ENCODE results near the gene BAIAP2.

The BAIAP2 gene

DNA sequence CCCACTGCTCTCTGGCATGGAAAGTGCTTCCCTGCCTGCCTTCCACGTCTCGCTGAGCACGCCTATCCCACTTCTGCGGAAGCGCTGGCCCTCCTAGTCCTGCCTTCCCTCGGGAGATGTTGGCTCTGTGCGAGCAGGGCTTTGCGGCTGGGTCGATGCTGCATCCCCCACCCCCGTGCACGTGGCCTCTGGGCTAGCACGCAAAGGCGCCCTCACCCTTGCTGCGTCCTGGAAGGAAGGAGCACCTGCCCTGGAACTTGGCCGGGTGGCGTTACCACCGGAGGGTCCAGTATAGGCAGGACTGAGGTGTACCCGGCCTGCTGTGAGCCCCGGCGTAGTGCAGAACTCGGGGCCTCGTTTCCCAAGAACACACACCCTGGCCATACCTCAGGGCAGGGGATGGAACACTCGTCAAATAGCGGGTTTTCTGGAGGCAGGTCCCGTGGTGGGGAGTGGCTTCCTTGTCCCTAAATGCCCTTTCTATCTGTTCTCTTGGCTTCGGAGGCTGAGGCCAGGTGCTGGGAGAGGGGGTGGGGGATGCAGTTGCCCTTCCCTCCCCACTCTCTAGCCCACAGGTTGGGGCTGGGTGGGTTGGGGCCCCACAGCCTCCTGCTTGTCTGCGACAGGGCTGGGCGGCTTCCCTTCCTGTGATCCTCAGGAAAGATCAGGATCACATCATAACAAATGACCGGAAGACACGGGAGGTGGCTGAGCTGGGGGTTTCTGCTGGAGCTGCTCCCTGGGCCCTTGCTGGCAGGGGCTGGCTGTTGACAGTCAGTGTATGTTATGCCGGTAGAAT lies 17.4 kb downstream of the BAIAP2 start:
- DNase-seq (ENCODE audit: low spot score) = no peak

- no peak for DNase-seq (ENCODE audit: low spot score)
Observed at GRCh38 chr17:81053041-81053970, 18.4 kb downstream of the BAIAP2 start.

GRCh38 chr17:81054308-81054707 lies 19.4 kb downstream of the BAIAP2 start:
- no peak for DNase-seq (ENCODE audit: low spot score)

DNA sequence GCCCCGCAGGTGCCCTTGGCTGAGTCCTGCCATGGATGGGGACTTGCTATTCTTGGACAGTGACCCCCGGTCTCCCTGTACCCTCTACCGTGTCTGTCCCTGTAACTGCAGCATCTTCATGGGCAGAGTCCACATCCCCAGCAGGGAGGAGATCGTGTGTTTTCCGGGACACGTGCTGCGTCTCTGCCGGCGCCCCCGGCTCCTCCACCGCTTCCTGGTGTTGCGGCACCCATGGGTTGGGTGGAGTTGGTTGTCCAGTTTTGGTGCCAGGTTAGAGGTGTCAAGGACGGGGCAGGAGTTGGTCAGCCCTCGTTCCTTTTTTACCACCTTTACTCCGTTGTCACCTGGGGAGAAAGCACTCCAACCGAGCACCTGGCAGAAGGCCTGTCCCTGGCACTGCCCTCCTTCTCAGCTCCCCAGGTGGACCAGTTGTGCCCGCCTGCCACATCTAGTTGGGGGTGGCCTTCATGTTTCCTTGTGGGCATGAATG lies 20.0 kb downstream of the BAIAP2 start:
- DNase-seq (ENCODE audit: low spot score) = no peak

- no peak for DNase-seq (ENCODE audit: low spot score)
Observed at GRCh38 chr17:81056312-81056711, 21.4 kb downstream of the BAIAP2 start.

- DNase-seq (ENCODE audit: low spot score) = no peak
Observed at GRCh38 chr17:81057079-81057730, 22.3 kb downstream of the BAIAP2 start.

DNA sequence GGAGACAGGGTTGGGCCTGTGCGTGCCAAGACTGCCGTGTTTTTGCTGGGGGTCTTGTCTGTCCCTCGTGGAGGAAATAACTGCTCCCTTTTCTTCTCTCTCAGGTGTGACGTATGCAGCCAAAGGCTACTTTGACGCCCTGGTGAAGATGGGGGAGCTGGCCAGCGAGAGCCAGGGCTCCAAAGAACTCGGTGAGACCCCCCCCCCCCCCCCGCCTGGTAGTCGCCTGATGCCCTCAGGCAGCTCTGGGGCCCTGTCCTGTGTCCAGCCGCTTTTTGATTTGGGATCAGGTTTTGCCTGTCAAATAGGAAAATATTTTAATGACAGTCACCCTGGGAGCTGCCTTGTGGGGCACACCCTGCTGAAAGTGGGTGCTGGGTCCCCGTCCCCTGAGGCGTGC lies 22.8 kb downstream of the BAIAP2 start:
- no peak for DNase-seq (ENCODE audit: low spot score)

DNA sequence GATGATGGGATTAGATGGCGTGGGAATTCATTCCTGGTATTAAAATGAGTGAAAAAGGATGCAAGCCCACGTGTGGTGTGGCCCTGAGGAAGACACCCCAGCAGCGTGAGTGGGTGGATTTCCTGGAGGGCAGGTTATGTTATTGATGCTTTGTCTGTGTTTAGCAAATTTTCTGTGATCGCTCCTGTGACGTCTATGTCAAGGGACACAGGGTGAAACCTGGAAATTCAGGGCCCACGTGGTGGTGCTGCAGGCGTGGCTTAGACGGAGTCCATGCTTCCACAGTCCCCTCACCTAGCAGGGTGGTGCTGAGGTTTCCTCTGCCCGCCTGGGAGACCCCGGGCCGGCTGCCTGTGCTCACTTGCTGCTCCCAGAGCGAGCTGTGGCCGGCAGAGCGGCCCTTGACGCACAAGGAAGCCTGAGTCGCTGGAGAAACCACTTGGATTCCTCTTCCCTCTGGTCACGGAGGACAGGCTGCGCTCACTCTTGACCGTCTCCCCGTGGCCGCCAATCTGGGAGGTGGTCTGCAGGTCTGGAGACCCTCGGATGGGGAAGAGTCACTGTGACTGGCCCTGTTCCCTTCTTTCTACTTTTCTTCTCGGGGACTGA lies 23.4 kb downstream of the BAIAP2 start:
- DNase-seq (ENCODE audit: low spot score) = no peak

GRCh38 chr17:81059026-81059425 lies 24.1 kb downstream of the BAIAP2 start:
- DNase-seq (ENCODE audit: low spot score) = no peak

DNA sequence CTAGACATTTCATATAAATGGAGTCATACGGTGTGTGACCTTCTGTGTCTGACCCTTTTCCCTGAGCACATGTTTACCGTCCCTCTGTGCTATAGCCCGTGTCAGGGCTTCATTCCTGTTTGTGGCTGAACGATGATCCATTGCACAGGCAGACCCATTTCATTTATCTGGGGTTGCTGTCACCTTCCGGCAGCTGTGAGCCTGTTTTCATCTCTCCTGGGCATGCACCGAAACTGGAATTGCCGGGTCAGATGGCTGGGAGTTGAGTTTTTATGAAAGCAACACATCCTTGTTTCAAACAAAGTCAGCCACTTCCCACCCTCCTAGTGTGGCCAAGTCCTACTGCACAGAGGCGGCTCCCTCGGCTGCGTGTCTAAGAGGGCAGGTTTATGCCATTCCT lies 25.5 kb downstream of the BAIAP2 start:
- no peak for DNase-seq (ENCODE audit: low spot score)

GRCh38 chr17:81061027-81061735 lies 26.2 kb downstream of the BAIAP2 start:
- no peak for DNase-seq (ENCODE audit: low spot score)

DNA sequence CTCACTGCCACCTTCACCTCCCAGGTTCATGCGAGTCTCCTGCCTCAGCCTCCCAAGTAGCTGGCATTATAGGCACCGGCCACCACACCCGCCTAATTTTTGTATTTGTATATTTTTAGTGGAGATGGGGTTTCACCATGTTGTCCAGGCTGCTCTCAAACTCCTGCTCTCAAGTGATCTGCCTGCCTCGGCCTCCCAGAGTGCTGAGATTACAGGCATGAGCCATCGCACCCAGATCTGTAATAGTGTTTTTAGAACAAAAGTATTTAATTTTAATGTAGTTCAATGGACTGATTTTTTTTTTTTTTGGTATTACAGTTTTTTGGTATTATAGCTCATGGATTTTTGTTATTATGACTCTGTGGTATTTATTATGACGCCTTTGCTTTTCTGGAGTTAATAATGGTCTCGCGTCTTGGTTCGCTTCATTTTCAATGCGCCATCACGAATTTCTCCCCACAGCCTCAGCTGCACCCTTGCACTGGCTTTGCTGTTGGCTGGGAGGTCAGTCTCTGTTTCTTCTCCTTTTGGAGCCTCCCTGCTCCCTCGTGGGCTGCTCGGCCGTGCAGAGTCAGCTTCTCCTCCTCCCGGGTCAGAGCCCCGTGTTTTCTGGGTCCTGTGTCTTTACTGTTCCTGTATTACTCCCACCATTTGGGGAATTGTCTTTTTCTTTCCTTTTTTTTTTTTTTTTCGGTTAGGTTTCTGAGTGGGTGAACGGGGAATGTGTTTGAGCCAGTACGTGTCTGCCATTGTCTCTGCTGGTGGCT lies 27.2 kb downstream of the BAIAP2 start:
- no peak for DNase-seq (ENCODE audit: low spot score)

DNA sequence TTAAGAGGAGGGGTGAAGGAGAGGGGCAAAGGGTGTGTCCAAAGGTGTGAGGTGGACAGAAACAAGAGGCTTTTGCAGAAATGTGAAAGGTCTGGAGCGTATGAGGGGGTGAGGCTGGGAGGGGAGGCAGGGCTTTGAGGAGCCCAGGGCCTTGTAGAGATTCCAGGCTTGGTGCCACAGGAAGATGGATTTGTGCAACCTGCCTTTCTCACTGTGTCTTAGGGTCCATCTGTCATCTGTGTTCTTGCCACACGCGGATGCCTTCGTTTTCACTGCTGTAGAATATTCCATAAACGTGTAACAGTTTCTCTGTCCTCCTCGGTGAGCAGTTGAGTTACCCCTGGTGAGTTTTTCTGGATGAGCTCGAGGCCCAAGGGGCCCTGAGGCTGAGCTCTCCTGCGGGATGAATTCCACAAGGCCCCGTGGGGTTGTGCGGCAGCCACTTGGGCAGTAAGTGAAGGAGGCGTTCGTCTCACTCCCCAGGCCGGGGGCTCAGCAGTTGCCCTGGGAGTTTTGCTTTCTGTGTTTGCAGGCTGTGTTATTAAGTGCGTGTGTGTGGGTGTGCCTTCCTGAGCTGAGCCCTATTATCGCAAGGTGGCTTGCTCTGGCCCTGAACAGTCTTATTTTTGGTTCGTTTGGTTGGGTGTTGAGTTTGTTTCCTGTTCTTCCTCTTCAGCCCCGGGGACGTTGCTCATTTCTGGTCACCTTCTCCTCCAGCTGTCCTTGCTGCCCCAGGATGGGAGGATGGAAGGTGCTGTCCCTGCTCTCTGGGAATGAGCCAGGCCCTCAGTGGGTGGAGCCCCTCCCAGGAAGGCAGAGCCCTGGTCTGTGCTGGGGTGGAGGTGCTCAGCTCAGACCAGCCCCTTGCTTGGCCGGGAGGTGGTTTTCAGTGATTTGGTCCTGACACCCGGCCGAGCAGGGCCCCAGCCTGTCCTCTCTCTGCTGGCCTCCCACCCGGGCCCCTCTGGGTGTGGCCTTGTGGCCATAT lies 28.4 kb downstream of the BAIAP2 start:
- DNase-seq (ENCODE audit: low spot score) = no peak

DNA sequence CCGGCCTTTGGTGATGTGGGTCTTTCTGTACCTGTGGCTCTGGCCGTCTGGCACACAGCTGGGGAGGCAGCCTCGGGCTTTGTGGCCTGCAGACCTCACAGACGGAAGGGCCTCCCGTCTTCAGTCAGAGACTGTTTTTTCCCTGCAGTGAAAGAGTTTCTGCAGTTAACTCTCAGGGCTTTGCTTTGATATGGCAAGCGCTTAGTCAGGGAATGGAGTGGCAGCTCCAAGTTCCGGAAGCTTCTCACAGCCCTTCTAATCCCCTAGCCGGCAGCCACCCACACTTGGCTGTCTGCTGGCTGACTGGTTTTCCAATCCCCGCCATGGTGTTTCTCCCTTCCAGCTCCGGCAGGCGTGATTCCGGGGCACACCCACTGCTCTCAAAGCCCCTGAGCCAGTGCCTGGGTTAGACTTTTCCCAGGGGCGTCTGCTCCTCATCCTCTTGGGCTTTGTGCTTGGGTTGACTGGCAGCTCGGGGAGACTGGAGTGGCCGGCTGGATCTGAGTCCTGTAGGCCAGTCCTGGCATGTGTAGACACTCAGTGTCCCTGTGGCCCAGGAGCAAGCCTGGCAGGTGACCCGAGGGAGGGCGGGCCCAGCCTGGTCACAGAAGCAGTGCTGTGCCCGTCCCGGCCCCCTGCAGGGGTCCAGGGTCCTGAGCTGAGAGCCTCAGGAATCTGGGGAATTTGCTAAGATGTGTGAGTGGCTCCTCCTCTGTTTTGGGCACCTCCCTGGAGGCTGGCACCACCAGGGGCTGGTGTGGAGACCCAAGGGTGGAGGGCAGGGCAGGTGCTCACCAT lies 29.9 kb downstream of the BAIAP2 start:
- no peak for DNase-seq (ENCODE audit: low spot score)

GRCh38 chr17:81065500-81065899 lies 30.5 kb downstream of the BAIAP2 start:
- DNase-seq (ENCODE audit: low spot score) = no peak

DNA sequence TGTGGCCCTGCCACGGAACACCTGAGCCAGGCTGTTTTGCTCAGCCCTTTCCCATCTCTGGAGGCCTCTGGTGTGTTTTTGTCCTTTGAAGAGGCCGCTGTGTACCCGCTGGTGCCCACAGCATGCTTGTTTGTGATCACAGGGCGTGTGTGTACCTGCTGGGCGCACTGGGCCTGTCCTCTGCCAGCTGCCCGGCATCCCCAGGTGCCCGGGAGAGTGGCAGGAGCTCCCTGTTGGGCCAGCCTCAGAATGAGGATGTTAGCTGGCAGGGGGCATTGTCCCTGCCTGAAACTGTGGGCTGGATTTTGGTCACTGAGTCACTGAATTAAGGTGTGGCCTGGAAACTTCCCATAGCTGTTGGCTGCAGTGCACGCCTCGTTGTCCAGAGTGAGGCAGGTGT lies 31.1 kb downstream of the BAIAP2 start:
- no peak for DNase-seq (ENCODE audit: low spot score)

- no peak for DNase-seq (ENCODE audit: low spot score)
Observed at GRCh38 chr17:81066771-81067315, 31.9 kb downstream of the BAIAP2 start.

GRCh38 chr17:81067391-81067811 lies 32.5 kb downstream of the BAIAP2 start:
- DNase-seq (ENCODE audit: low spot score) = no peak
